Measurements from ENCODE around the gene ACTL10. TPM values are rescaled to one million over a fixed set of nuclear protein-coding genes. Genes with fewer than 3 reads are reported as not detected.
"Not testable (repeated sequence)": the region's sequence is repeated elsewhere in the genome, so short reads cannot be mapped to it uniquely, and the experiment has no call there.

The ACTL10 gene
- total RNA-seq, result 3.1 and 3.6 TPM in 2 replicates

DNA sequence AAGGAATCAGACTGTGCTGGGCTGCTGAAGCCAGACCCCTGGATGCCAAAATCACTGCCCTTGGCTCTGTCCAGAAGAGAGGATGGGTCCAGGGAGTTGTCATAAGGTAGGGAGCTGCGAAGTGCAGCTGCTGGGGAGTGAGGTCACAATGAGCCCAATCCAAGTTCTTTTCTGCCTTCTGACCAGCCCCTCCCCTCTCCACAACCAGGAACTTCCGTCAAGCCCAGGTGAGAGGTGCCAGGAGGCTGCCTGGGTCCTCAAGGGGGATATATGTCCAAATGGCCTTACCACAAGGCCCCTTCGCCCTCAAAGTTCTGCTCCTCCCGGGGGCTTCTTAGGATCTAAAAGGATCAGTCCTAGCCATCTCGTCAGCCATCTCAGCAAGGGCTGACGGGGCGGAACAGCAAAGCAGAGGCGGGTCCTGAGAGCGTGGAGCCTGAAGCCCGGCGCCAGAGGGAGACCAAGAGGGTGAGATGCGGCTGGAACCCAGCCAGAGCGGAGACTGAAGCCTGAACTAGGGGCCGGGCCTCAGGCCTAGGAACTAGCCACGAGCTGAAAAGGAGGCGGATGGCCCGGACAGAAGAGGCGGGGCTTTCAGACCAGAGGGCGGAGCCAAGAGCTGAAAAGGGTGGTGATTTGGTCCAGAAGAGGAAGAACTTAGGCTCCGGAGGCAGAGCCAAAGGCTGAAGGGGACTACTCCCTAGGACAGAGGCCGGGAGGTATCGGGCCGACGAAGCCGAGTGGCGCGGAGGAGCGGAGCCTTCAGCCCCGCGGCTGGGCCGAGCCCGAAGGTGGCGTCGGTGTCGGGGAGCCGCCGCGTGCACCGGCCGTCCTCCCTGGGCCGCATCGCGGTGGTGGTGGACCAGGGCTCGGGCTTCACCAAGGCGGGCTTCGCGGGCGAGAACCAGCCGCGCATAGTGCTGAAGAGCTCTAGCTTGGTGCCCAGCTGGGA, at the start of gene ACTL10:
TSS of gene ACTL10 (plus strand) at position 651 of the 952 bp plus-strand sequence. CDS start 555 bp downstream, outside the sequence.
- intact Hi-C loops (cut with micrococcal nuclease), result loop anchor here (1.0 kb wide), 8 partner anchors 8 to 327 kb away; partner anchors contain the start of genes E2F1, NECAB3, PXMP4 and RALY

DNA sequence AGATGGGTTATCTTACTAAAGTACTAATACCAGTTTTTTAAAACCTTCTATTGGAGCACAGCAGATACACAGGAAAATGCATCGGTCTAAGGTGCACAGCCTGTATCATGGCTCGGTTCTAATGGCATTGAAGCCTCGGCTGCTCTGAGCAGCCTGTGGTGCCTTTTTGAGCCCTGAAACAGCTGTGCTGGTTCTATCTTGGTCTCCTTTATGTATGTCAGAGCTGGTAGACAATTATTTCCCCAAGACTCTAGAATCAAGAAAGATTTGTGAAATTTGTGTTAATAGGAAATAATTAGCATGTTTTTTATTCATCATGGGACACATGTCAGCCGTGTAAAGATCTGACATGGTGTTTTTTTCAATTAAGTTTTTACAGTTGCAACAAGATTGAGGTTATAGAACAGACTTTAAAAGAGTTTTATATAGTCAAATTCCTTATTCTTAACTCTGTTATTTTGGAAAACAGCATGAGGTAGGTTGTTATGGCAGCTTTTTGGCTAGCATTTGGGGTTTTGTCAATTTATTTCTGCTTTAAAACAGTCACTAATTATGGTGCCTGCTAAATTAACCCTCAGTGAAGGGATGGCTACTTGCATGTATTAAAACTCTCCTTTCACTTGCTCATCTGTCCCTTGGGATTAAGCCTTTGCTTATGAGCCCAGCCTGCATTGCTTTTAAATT, 44.9 kb upstream of the ACTL10 start:
- intact Hi-C loops (cut with micrococcal nuclease), result no loop called here

- intact Hi-C loops (cut with micrococcal nuclease), result no loop called here
These were observed 43.9 kb upstream of the ACTL10 start for GRCh38 chr20:33622705-33623365.

GRCh38 chr20:33624399-33624798, 42.3 kb upstream of the ACTL10 start:
- intact Hi-C loops (cut with micrococcal nuclease), result no loop called here

DNA sequence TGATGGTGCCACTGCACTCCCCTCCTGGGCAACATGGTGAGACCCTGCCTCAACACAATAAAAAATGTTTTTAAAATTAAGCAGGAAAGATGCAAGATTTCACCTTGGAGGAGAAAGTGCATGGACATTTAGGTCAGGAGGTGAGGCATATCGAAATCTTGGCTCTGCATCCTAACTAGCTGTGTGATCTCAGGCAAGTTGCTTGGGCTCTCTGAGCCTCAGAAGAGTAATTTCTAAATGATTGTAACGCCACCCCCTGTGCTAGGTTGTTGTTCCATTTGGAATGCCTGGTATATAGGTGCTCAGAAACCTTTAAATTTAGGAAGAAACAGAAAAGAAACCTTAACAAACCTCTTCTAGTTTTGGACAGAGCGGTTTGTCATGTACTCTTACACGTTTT, 40.6 kb upstream of the ACTL10 start:
- intact Hi-C loops (cut with micrococcal nuclease), result no loop called here

GRCh38 chr20:33627577-33628216, 39.0 kb upstream of the ACTL10 start:
- intact Hi-C loops (cut with micrococcal nuclease), result no loop called here

DNA sequence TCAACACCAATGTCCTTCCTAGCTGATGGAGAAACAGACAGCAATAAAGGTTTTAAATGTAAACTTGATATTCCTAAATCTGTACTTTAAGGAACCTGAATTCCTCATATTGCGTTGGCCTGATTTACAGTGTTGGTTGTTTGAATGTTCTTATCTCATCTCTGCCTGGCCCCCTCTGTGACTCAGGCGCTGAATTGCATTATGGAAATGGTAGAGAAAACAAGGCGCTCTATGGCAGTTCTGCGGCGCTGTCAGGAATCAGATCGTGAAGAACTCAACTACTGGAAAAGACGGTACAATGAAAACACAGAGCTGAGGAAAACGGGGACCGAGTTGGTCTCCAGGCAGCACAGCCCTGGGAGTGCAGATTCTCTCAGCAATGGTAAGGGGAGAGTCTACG, 37.2 kb upstream of the ACTL10 start:
- intact Hi-C loops (cut with micrococcal nuclease), result no loop called here

- intact Hi-C loops (cut with micrococcal nuclease), result no loop called here
These were observed 36.8 kb upstream of the ACTL10 start for GRCh38 chr20:33629979-33630378.

DNA sequence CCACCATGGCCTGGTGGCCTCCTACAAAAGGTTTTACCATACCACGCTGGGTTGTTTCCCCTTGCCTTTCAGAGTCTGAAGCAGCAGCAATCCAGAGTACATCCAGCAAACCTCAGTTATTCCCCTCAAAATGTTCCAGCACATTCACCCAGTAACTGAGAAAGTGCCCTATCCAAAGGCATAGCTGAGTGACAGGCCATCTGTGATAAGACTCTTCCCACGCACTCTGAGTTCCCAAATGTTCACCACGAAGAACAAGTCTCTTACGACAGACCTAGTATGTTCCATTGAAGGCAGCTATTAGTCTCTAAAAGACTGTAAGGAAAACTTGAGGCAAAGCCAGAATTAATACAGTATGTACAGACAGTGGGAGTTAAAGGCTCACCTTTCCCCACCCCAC, 36.2 kb upstream of the ACTL10 start:
- intact Hi-C loops (cut with micrococcal nuclease), result no loop called here

DNA sequence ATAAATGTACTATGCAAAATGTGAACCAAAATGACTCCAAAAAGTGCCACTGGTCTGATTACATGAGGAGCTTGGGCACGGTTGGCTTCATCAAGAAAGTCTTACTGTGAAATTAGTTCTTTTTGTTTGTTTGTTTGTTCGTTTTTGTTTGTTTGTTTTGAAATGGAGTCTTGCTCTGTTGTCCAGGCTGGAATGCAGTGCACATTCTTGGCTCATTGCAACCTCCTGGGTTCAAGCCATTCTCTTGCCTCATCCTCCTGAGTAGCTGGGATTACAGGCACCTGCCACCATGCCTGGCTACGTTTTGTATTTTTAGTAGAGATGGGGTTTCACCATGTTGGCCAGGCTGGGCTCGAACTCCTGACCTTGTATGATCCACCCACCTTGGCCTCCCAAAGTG, 34.8 kb upstream of the ACTL10 start:
- intact Hi-C loops (cut with micrococcal nuclease), result not testable (repeated sequence)

GRCh38 chr20:33635341-33635740, 31.4 kb upstream of the ACTL10 start:
- intact Hi-C loops (cut with micrococcal nuclease), result no loop called here

DNA sequence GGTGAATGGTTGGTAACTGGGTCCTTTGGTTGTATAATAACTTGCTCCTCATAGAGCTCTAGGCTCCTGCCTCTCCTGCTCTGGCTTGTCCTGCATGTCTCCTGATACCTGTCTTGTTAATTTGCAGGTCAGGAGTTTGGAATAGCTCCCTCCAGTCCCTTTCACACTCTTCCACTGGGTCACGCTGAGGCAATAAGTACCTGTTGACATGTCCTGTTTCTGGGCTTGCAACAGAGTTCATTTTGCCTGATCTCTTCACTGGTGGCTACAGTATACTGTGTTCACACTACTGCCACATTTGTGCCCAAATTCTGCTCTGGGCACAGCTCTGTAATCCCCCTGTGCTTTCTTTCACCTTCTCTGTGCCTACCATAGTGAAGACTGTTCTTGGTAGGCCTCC, 30.0 kb upstream of the ACTL10 start:
- intact Hi-C loops (cut with micrococcal nuclease), result no loop called here

DNA sequence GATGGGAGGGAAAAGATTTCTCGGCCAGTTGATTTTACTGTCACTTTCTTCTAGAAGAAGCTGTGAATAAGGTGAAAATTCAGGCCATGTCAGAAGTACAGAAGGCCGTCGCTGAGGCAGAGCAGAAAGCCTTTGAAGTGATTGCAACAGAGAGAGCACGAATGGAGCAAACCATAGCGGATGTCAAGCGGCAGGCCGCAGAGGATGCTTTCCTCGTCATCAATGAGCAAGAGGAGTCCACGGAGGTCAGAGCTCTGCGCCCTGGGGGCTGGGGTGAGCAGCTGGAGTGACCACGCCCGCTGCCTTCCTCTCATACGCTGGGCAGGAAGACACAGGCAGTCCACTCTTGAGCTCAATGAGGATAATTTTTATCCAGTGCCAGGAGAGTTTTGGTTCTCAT, 26.5 kb upstream of the ACTL10 start:
- intact Hi-C loops (cut with micrococcal nuclease), result no loop called here

GRCh38 chr20:33644313-33645071, 22.3 kb upstream of the ACTL10 start:
- intact Hi-C loops (cut with micrococcal nuclease), result no loop called here

GRCh38 chr20:33645072-33645358, 21.7 kb upstream of the ACTL10 start:
- intact Hi-C loops (cut with micrococcal nuclease), result no loop called here

GRCh38 chr20:33645396-33645795, 21.3 kb upstream of the ACTL10 start:
- intact Hi-C loops (cut with micrococcal nuclease), result no loop called here

DNA sequence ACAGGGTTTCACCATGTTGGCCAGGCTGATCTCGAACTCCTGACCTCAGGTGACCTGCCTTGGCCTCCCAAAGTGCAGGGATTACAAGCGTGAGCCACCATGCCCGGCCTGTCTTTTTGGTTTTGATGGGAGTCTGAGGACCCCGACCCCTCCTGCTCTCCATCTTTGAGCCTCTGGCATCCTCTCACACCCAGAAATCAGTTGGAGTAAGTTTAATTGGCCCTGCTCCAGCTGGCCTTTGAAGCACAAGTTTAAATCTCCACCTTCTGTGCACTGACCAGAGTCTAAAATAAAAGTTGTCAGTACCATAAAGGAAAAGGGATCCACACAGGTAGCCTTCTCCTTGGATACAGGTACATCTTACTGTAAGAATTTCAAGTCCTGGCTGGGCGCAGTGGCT, 20.6 kb upstream of the ACTL10 start:
- intact Hi-C loops (cut with micrococcal nuclease), result no loop called here

- intact Hi-C loops (cut with micrococcal nuclease), result not testable (repeated sequence)
These were observed 19.7 kb upstream of the ACTL10 start for GRCh38 chr20:33646959-33647602.

DNA sequence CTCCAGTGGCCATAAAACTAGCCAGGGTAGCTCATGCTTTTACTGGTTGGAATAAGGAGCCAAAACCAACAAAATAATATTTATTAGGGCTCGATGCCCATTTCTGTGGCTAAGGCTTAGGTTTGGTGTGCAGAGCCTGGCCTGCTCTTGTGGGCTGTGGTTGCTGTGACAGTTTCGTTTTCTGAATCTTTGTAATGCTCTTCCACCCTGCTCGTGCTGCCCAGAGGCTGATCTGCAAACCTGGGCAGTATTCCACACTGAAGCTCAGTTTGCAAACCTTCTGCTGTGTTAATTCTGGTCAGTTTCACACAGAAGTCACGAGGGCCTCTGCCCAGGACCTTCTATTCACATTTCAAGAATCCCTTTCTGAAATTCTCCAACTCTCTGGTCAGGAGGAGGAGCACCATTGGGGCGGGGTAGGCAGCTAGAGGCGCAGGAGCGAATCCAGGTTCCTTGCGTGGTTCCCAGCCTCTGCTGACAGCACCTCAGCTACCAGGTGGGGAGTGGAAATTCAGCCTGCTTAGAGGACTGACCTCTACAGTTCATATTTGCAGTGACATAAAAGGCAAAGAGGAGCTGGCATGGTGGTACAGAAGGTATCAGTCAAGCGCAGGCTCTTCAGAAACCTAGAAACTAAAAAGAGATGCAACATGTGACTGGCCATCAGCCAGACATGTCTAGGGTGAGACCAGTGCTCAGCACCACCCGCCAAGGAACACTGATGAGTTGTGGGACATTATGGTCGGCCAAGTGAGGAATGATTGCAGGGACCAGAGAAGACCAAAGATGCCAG, 18.9 kb upstream of the ACTL10 start:
- intact Hi-C loops (cut with micrococcal nuclease), result no loop called here

Data from T-helper 1 cell treated with Interleukin-12 subunit alpha and Interleukin-12 subunit beta and Interleukin-4 antibody, amounts not matched to agents 30 ng/mL and 1 ng/mL, for 36 hours (primary cell).